ENCODE measurements around the gene ASB17. TPM values are rescaled to one million over a fixed set of nuclear protein-coding genes. Genes with fewer than 3 reads are reported as not detected.

ASB17 gene, protein sequence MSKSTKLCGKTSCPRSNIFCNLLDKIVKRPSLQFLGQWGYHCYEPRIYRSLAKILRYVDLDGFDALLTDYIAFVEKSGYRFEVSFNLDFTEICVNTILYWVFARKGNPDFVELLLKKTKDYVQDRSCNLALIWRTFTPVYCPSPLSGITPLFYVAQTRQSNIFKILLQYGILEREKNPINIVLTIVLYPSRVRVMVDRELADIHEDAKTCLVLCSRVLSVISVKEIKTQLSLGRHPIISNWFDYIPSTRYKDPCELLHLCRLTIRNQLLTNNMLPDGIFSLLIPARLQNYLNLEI
- total RNA-seq = not detected in 2 replicates
- long read RNA-seq = 0 reads

GRCh38 chr1:75932304-75932703 is at the start of gene ASB17:
Gene ASB17 (minus strand): TSS chr1:75932404. CDS start chr1:75932291, 113 bp downstream.
- Mint-ChIP-seq H3K27me3 (no peaks in the 10 kb centered on the region), H3K4me1 (ENCODE audit: low read depth) (no peaks in the 10 kb centered on the region), H3K27ac (no peak within 1 kb of the TSS), H3K9me3 (ENCODE audit: low read depth) (no peaks in the 10 kb centered on the region), H3K36me3 (ENCODE audit: insufficient read depth) (no peaks in the 10 kb centered on the region), H3K4me3 (ENCODE audit: low read depth) (no peak within 1 kb of the TSS)
- DNase-seq (ENCODE audit: low spot score, unreplicated experiment) = no peak
- TF ChIP-seq, protein P1, sequence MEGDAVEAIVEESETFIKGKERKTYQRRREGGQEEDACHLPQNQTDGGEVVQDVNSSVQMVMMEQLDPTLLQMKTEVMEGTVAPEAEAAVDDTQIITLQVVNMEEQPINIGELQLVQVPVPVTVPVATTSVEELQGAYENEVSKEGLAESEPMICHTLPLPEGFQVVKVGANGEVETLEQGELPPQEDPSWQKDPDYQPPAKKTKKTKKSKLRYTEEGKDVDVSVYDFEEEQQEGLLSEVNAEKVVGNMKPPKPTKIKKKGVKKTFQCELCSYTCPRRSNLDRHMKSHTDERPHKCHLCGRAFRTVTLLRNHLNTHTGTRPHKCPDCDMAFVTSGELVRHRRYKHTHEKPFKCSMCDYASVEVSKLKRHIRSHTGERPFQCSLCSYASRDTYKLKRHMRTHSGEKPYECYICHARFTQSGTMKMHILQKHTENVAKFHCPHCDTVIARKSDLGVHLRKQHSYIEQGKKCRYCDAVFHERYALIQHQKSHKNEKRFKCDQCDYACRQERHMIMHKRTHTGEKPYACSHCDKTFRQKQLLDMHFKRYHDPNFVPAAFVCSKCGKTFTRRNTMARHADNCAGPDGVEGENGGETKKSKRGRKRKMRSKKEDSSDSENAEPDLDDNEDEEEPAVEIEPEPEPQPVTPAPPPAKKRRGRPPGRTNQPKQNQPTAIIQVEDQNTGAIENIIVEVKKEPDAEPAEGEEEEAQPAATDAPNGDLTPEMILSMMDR (IDR thresholded peaks at IDR 0.05; ENCODE audit: unreplicated experiment) = no peak

DNA sequence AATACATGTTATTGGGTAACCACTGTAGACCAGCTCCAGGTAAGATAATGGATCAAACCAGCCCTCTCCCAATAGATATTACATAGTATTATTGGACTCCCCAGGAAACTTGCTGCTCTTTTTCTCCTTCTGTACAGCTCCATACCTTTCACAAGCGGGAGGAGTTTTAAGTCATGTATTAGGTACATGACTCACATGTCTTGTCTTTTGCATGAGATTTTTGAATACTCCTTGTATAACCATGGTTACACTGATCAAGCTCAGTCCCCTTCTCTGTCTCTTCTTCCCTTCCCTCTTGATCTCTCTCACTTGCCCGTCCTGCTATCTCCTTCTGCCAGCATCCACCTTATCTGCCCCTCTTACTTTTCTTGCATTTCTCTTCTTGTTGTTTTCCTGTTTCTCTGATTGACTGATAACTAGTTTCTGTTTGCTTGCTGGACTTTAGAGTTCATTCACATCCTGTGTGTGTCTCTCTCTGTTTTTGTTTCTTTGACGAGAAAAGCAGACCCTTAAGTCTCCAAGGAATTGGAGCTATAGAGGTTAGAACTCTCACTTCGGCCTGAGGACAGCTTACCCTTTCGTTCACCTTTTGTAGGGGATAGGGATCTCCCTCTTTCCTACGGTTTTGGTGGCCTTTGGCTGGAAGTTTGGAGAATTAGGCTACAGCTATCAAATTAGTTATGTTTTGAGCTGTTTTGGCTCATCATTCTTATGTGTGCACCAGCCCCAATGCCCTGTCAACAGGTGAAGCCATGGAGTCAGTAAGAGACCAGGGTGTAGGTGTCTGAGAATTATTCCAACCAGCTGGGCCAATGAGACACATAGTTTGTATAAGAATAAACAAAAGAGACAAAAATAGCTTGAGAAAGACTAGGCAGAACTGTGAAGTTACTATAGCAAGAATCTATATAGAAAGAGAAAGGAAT is 49.0 kb upstream of the ASB17 start:
- Mint-ChIP-seq H3K36me3 (ENCODE audit: insufficient read depth) (peaks cover 1% of the 10 kb centered on the region), H3K4me1 (ENCODE audit: low read depth) (no peaks in the 10 kb centered on the region), H3K27ac (no peak overlapping the region)

DNA sequence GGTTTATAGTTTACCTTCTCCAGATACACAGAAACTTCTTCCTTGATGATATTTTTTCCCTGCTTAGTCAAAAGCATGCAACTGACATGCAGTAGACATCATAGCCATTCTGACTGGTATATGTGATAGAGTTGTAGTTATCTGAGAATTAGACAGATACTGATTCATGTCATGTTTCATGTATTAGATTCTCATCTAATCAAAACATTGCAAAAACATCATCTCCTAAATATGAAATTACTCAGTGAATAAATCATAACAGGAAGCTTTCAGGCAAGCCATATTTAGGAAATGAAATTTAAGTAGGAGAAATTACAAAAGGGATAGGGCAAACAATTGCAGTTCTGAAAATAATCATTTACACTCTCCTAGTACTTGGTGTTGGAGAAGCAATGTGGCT is 38.4 kb upstream of the ASB17 start:
- no peaks in the 10 kb centered on the region for H3K36me3 Mint-ChIP-seq (ENCODE audit: insufficient read depth)
- H3K27me3 Mint-ChIP-seq = no peaks in the 10 kb centered on the region
- H3K9me3 Mint-ChIP-seq (ENCODE audit: low read depth) = peaks cover 6% of the 10 kb centered on the region
- H3K4me3 Mint-ChIP-seq (ENCODE audit: low read depth) = no peak overlapping the region
- H3K4me1 Mint-ChIP-seq (ENCODE audit: low read depth) = peaks cover 3% of the 10 kb centered on the region
- TF ChIP-seq, protein P1 (IDR thresholded peaks at IDR 0.05; ENCODE audit: unreplicated experiment) = no peak
- no peak for DNase-seq (ENCODE audit: low spot score, unreplicated experiment)
- no peak overlapping the region for H3K27ac Mint-ChIP-seq

More for the DNA sequence above, 49.0 kb upstream of the ASB17 start:
- Mint-ChIP-seq H3K4me3 (ENCODE audit: low read depth) (no peak overlapping the region), H3K9me3 (ENCODE audit: low read depth) (peaks cover 13% of the 10 kb centered on the region), H3K27me3 (no peaks in the 10 kb centered on the region)
- TF ChIP-seq, protein P1 (IDR thresholded peaks at IDR 0.05; ENCODE audit: unreplicated experiment) = no peak
- DNase-seq (ENCODE audit: low spot score, unreplicated experiment) = no peak

GRCh38 chr1:75969550-75969949 is 37.3 kb upstream of the ASB17 start:
- Mint-ChIP-seq H3K27ac (no peak overlapping the region), H3K9me3 (ENCODE audit: low read depth) (peaks cover 6% of the 10 kb centered on the region), H3K27me3 (no peaks in the 10 kb centered on the region), H3K4me1 (ENCODE audit: low read depth) (peaks cover 3% of the 10 kb centered on the region), H3K4me3 (ENCODE audit: low read depth) (no peak overlapping the region), H3K36me3 (ENCODE audit: insufficient read depth) (no peaks in the 10 kb centered on the region)
- TF ChIP-seq, protein P1 (IDR thresholded peaks at IDR 0.05; ENCODE audit: unreplicated experiment) = no peak
- DNase-seq (ENCODE audit: low spot score, unreplicated experiment) = no peak

DNA sequence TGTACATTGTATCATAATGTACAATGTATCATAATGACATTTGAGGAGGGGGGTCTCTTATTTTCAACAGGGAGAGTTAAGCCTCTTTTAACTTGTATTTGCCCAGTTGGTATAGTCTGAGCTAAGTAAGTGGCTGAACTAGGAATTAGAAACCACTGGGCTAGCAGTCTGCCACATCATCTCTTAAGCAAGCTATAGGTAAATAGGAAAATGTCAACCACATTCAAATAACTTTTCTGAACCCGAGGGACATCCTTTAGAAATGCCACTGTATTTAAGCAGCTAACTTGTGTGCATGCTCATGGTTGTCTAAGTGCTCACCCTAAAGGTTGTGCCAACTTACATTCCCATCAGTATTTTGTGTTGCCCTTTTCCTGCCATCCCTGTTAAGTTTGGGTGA is 35.5 kb upstream of the ASB17 start:
- TF ChIP-seq, protein P1 (IDR thresholded peaks at IDR 0.05; ENCODE audit: unreplicated experiment) = no peak
- no peak overlapping the region for H3K27ac Mint-ChIP-seq
- H3K36me3 Mint-ChIP-seq (ENCODE audit: insufficient read depth) = no peaks in the 10 kb centered on the region
- no peak for DNase-seq (ENCODE audit: low spot score, unreplicated experiment)
- H3K4me3 Mint-ChIP-seq (ENCODE audit: low read depth) = no peak overlapping the region
- H3K4me1 Mint-ChIP-seq (ENCODE audit: low read depth) = peaks cover 3% of the 10 kb centered on the region
- peaks cover 6% of the 10 kb centered on the region for H3K9me3 Mint-ChIP-seq (ENCODE audit: low read depth)
- H3K27me3 Mint-ChIP-seq = no peaks in the 10 kb centered on the region

Measured in progenitor cell of endocrine pancreas (in vitro differentiated cells).